ENCODE data around the gene ZNF575. TPM values are rescaled to one million over a fixed set of nuclear protein-coding genes. Genes with fewer than 3 reads are reported as not detected.

The ZNF575 gene
- total RNA-seq, 1 donor from 2014 or later, result 1.3 TPM

DNA sequence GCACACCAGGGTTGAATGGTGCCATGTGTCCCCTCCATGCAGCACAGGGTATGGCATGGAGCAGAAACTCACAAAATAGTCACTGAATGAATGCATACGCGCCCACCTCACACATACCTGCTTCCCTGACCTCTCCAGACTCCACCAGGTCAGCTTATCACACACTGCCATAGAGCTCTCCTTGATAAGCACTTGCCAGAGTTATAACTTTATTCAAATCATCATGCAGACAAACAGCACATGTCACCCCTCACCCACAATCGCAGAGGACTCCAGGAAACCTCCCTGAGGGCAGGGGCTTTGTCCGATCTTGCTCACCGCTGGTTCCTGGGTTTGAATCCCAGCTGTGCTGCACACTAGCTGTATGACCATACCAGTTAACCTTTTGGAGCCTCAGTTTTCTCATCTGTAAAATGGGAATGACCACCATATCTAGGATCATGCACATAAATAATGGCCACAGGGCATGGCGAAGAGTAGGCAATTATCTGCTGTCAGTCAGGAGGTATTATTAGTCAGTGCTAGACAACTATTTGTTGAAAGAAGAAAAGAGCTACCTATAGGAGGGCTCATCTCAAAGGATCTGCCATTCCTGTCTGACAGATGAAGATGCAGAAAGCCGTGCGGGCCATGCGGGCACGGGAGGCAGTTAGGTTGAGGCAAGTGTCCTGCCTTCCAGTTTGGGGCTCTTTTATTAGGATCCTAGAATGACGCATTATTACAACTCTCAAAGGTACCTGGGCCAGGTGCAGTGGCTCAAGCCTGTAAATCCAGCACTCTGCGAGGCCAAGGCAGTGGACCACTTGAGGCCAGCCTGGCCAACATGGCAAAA, 28.4 kb downstream of the ZNF575 start:
- Histone ChIP-seq H3K36me3 (ENCODE audit: insufficient read depth, low read length) (peaks cover 4% of the 10 kb centered on the region), H3K27ac (ENCODE audit: low read depth, low read length) (no peak overlapping the region), H4K20me1 (ENCODE audit: insufficient read depth, low read length) (no peaks in the 10 kb centered on the region), H2AFZ (ENCODE audit: low read depth, low read length) (no peak overlapping the region), H3K4me3 (ENCODE audit: insufficient read depth, low read depth, low read length) (no peak overlapping the region), H3K27me3 (ENCODE audit: insufficient read depth, low read length) (no peaks in the 10 kb centered on the region), H3K4me1 (ENCODE audit: insufficient read depth, low read length) (peaks cover 11% of the 10 kb centered on the region), H3K4me2 (ENCODE audit: low read length) (no peak overlapping the region), H3K79me2 (ENCODE audit: insufficient read depth, low read length) (peaks cover 7% of the 10 kb centered on the region), H3K9ac (ENCODE audit: low read length) (peak overlapping the region; percentile 2), H3K9me3 (ENCODE audit: insufficient read depth, low read depth, low read length) (no peaks in the 10 kb centered on the region)
- H3K27ac Mint-ChIP-seq (ENCODE audit: unreplicated experiment), result no peak overlapping the region
- H3K27me3 Mint-ChIP-seq (ENCODE audit: low read depth, unreplicated experiment), result no peaks in the 10 kb centered on the region
- DNase-seq (ENCODE audit: low read depth) (no peak), FAIRE-seq (no peak)
- H3K4me1 Mint-ChIP-seq (ENCODE audit: low read depth, unreplicated experiment), result peaks cover 7% of the 10 kb centered on the region
- H3K4me3 Mint-ChIP-seq (ENCODE audit: unreplicated experiment), result peak overlapping the region; percentile 14
- peaks cover 2% of the 10 kb centered on the region for H3K9me3 Mint-ChIP-seq (ENCODE audit: unreplicated experiment)
- H3K36me3 Mint-ChIP-seq (ENCODE audit: low read depth, unreplicated experiment), result peaks cover 15% of the 10 kb centered on the region
- no peak for TF ChIP-seq EZH2 (IDR thresholded peaks at IDR 0.05; ENCODE audit: insufficient read depth, low read length)
- TF ChIP-seq, protein P1, sequence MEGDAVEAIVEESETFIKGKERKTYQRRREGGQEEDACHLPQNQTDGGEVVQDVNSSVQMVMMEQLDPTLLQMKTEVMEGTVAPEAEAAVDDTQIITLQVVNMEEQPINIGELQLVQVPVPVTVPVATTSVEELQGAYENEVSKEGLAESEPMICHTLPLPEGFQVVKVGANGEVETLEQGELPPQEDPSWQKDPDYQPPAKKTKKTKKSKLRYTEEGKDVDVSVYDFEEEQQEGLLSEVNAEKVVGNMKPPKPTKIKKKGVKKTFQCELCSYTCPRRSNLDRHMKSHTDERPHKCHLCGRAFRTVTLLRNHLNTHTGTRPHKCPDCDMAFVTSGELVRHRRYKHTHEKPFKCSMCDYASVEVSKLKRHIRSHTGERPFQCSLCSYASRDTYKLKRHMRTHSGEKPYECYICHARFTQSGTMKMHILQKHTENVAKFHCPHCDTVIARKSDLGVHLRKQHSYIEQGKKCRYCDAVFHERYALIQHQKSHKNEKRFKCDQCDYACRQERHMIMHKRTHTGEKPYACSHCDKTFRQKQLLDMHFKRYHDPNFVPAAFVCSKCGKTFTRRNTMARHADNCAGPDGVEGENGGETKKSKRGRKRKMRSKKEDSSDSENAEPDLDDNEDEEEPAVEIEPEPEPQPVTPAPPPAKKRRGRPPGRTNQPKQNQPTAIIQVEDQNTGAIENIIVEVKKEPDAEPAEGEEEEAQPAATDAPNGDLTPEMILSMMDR (IDR thresholded peaks at IDR 0.05; ENCODE audit: insufficient read depth, low read depth, low read length), result no peak

GRCh38 chr19:43562226-43562697, 29.3 kb downstream of the ZNF575 start:
- Mint-ChIP-seq H3K27ac (ENCODE audit: unreplicated experiment) (no peak overlapping the region), H3K4me3 (ENCODE audit: unreplicated experiment) (no peak overlapping the region), H3K36me3 (ENCODE audit: low read depth, unreplicated experiment) (peaks cover 15% of the 10 kb centered on the region), H3K27me3 (ENCODE audit: low read depth, unreplicated experiment) (no peaks in the 10 kb centered on the region), H3K9me3 (ENCODE audit: unreplicated experiment) (peaks cover 2% of the 10 kb centered on the region), H3K4me1 (ENCODE audit: low read depth, unreplicated experiment) (peaks cover 7% of the 10 kb centered on the region)
- Histone ChIP-seq H3K27ac (ENCODE audit: low read depth, low read length) (peak overlapping the region; percentile 49), H3K9ac (ENCODE audit: low read length) (no peak overlapping the region), H3K4me1 (ENCODE audit: insufficient read depth, low read length) (peaks cover 11% of the 10 kb centered on the region), H3K4me3 (ENCODE audit: insufficient read depth, low read depth, low read length) (no peak overlapping the region), H3K27me3 (ENCODE audit: insufficient read depth, low read length) (no peaks in the 10 kb centered on the region), H3K36me3 (ENCODE audit: insufficient read depth, low read length) (peaks cover 4% of the 10 kb centered on the region), H3K4me2 (ENCODE audit: low read length) (no peak overlapping the region), H2AFZ (ENCODE audit: low read depth, low read length) (no peak overlapping the region), H4K20me1 (ENCODE audit: insufficient read depth, low read length) (no peaks in the 10 kb centered on the region), H3K9me3 (ENCODE audit: insufficient read depth, low read depth, low read length) (no peaks in the 10 kb centered on the region), H3K79me2 (ENCODE audit: insufficient read depth, low read length) (peaks cover 7% of the 10 kb centered on the region)
- FAIRE-seq, result no peak
- no peak for DNase-seq (ENCODE audit: low read depth)
- TF ChIP-seq EZH2 (IDR thresholded peaks at IDR 0.05; ENCODE audit: insufficient read depth, low read length), result no peak
- TF ChIP-seq, protein P1 (IDR thresholded peaks at IDR 0.05; ENCODE audit: insufficient read depth, low read depth, low read length), result no peak
